IMR-90 (cell line): Measurements from ENCODE around the gene GLIS1. TPM values are rescaled to one million over a fixed set of nuclear protein-coding genes. Genes with fewer than 3 reads are reported as not detected.

Experiments
- ATAC-seq: fragments of 200-7000 bp; cut with Tn5 transposase; 2 replicates; pipeline ENCODE4 v1.9.1; 2020; ENCODE audit warnings: low read depth, mild to moderate bottlenecking, moderate library complexity
- BruUV-seq: library from RNA; stranded (reverse); fragments of 400-500 nt; replicated peaks from 2 replicates; lab custom pipeline; 2021; lab: Mats Ljungman, UMichigan
- CTCF ChIA-PET: fragments of 300-600 bp; formaldehyde crosslinking; extraction: SDS; loops from one replicate; lab custom pipeline; 2021; ENCODE audit warnings: antibody characterized with exemption; lab: Yijun Ruan, JAX
- POLR2A ChIA-PET: fragments of 300-600 bp; sonication (Branson Sonifier 250); formaldehyde crosslinking; loops from one replicate; lab custom pipeline; 2022; ENCODE audit warnings: antibody characterized with exemption; ENCODE audit not compliant: unreplicated experiment; lab: Charles Lee
- DNase-seq: peaks from one replicate; pipeline ENCODE4 v3.0.0; 2013
- H2AFZ ChIP-seq: replicated peaks from 2 replicates; pipeline ENCODE3; 2013; ENCODE audit warnings: low read length, mild to moderate bottlenecking; ENCODE audit not compliant: poor library complexity
- H2AK5ac ChIP-seq: 2 replicates; pipeline ENCODE4 v1.6.1; 2013; ENCODE audit warnings: low read depth, low read length, inconsistent platforms
- H2AK9ac ChIP-seq: replicated peaks from 2 replicates; pipeline ENCODE3; 2013; ENCODE audit warnings: mild to moderate bottlenecking, low read depth, low read length, moderate library complexity; ENCODE audit not compliant: poor library complexity
- H2BK120ac ChIP-seq: 2 replicates; pipeline ENCODE4 v1.6.1; 2013; ENCODE audit warnings: low read depth, low read length, inconsistent platforms
- H2BK15ac ChIP-seq: 3 replicates; pipeline ENCODE4 v1.6.1; 2013; ENCODE audit warnings: low read depth, low read length, inconsistent platforms
- H2BK20ac ChIP-seq: 2 replicates; pipeline ENCODE4 v1.6.1; 2013; ENCODE audit warnings: low read depth, mild to moderate bottlenecking, inconsistent platforms, low read length, moderate library complexity
- H2BK5ac ChIP-seq: 2 replicates; pipeline ENCODE4 v1.6.1; 2013; ENCODE audit warnings: mild to moderate bottlenecking, low read depth, low read length, inconsistent platforms; ENCODE audit not compliant: poor library complexity, severe bottlenecking
- H3K14ac ChIP-seq: replicated peaks from 2 replicates; pipeline ENCODE4 v1.6.1; 2013; ENCODE audit warnings: low read depth, low read length, inconsistent platforms
- H3K18ac ChIP-seq: 2 replicates; pipeline ENCODE4 v1.6.1; 2013; ENCODE audit warnings: low read depth, low read length, control low read depth
- H3K23ac ChIP-seq: 2 replicates; pipeline ENCODE4 v1.6.1; 2013; ENCODE audit warnings: low read depth, low read length, inconsistent platforms
- H3K27ac ChIP-seq: 2 replicates; pipeline ENCODE4 v1.5.1; 2013; ENCODE audit warnings: mild to moderate bottlenecking, control low read depth, low read length; ENCODE audit not compliant: insufficient read depth
- H3K27me3 ChIP-seq: 2 replicates; pipeline ENCODE4 v1.6.1; 2013; ENCODE audit warnings: low read length; ENCODE audit not compliant: control insufficient read depth, insufficient read depth
- H3K36me3 ChIP-seq: 2 replicates; pipeline ENCODE4 v1.6.1; 2013; ENCODE audit warnings: low read length, mixed read lengths; ENCODE audit not compliant: control insufficient read depth, insufficient read depth
- H3K4ac ChIP-seq: 2 replicates; pipeline ENCODE4 v1.6.1; 2013; ENCODE audit warnings: low read depth, low read length, inconsistent platforms
- H3K4me1 ChIP-seq: 2 replicates; pipeline ENCODE4 v1.6.1; 2013; ENCODE audit warnings: low read length, mixed read lengths; ENCODE audit not compliant: control insufficient read depth, insufficient read depth
- H3K4me2 ChIP-seq: 2 replicates; pipeline ENCODE4 v1.6.1; 2013; ENCODE audit warnings: low read depth, mild to moderate bottlenecking, control low read depth, low read length, moderate library complexity
- H3K4me3 ChIP-seq: 2 replicates; pipeline ENCODE4 v1.5.1; 2013; ENCODE audit warnings: low read depth, mild to moderate bottlenecking, control low read depth, low read length, moderate library complexity; ENCODE audit not compliant: insufficient read depth
- H3K56ac ChIP-seq: 2 replicates; pipeline ENCODE4 v1.6.1; 2013; ENCODE audit warnings: low read length, inconsistent platforms; ENCODE audit not compliant: insufficient read depth; ENCODE audit errors: extremely low read depth
- H3K79me1 ChIP-seq, 2 experiments: 2 replicates each; pipeline ENCODE4 v1.6.1; 2013; ENCODE audit warnings: low read length in 2 of 2, inconsistent platforms in 1 of 2, low read depth in 1 of 2
- H3K9ac ChIP-seq: 2 replicates; pipeline ENCODE4 v1.6.1; 2013; ENCODE audit warnings: low read depth, low read length, control low read depth
- H3K9me1 ChIP-seq: 2 replicates; pipeline ENCODE4 v1.6.1; 2013; ENCODE audit warnings: low read length, inconsistent platforms; ENCODE audit not compliant: insufficient read depth
- H3K9me3 ChIP-seq: 2 replicates; pipeline ENCODE4 v1.6.1; 2013; ENCODE audit warnings: low read length; ENCODE audit not compliant: control insufficient read depth, insufficient read depth
- H4K20me1 ChIP-seq: 2 replicates; pipeline ENCODE4 v1.6.1; 2013; ENCODE audit warnings: low read length, inconsistent platforms; ENCODE audit not compliant: insufficient read depth
- H4K5ac ChIP-seq: 2 replicates; pipeline ENCODE4 v1.6.1; 2013; ENCODE audit warnings: mild to moderate bottlenecking, low read depth, low read length, control low read depth
- H4K8ac ChIP-seq, 2 experiments: 2 replicates each; pipeline ENCODE4 v1.6.1; 2013; ENCODE audit warnings: low read depth in 2 of 2, low read length in 2 of 2, control low read depth in 1 of 2, inconsistent platforms in 1 of 2
- H4K91ac ChIP-seq: 2 replicates; pipeline ENCODE4 v1.6.1; 2013; ENCODE audit warnings: low read depth, low read length, inconsistent platforms; ENCODE audit not compliant: insufficient read depth
- BHLHE40 ChIP-seq: fragments of 150-350 bp; IDR thresholded peaks from 2 replicates; pipeline ENCODE4 v1.6.1; 2016; ENCODE audit warnings: mild to moderate bottlenecking, low read depth, low read length
- CEBPB ChIP-seq: IDR thresholded peaks from 2 replicates; pipeline ENCODE4 v1.6.1; 2012; ENCODE audit warnings: low read depth, low read length, improper control_type of control experiment
- ELK1 ChIP-seq: fragments of 150-350 bp; IDR thresholded peaks from 2 replicates; pipeline ENCODE4 v1.6.1; 2016; ENCODE audit warnings: low read depth, mild to moderate bottlenecking, low read length, moderate library complexity, borderline replicate concordance
- FOS ChIP-seq: fragments of 150-350 bp; IDR thresholded peaks from 2 replicates; pipeline ENCODE4 v1.6.1; 2016; ENCODE audit warnings: low read depth, low read length
- MAZ ChIP-seq: IDR thresholded peaks from 2 replicates; pipeline ENCODE4 v1.6.1; 2012; ENCODE audit warnings: low read depth, mild to moderate bottlenecking, low read length, improper control_type of control experiment, moderate library complexity, borderline replicate concordance
- RAD21 ChIP-seq: IDR thresholded peaks from 2 replicates; pipeline ENCODE4 v1.6.1; 2012; ENCODE audit warnings: low read length, improper control_type of control experiment
- SMC3 ChIP-seq: fragments of 150-350 bp; IDR thresholded peaks from 2 replicates; pipeline ENCODE4 v1.6.1; 2016; ENCODE audit warnings: low read depth, mild to moderate bottlenecking, antibody characterized with exemption, low read length, moderate library complexity
- USF2 ChIP-seq: fragments of 150-350 bp; IDR thresholded peaks from 2 replicates; pipeline ENCODE4 v1.6.1; 2017; ENCODE audit warnings: mild to moderate bottlenecking, antibody characterized with exemption, low read length, low read depth
- WGBS, 2 experiments: methylation state at CpG; one replicate each; pipeline versions ENCODE4 v1.1.5 to v1.1.7; 2013; ENCODE audit warnings: missing lambda C conversion rate in 2 of 2; ENCODE audit not compliant: insufficient read length in 1 of 2; ENCODE audit errors: extremely low coverage in 2 of 2; 5-methylcytosine and 5-hydroxymethylcytosine counted together
- dilution Hi-C: fragments of 300-500 bp; cut with HindIII; formaldehyde crosslinking; loops from one replicate; pipeline ENCODE4 v1.14.3; 2018; ENCODE audit warnings: low sequenced_read_pairs; ENCODE audit not compliant: unreplicated experiment
- in situ Hi-C: fragments of 300-500 bp; cut with MboI; formaldehyde crosslinking; loops from 3 replicates; pipeline ENCODE4 v1.14.3; 2019; ENCODE audit warnings: low sequenced_read_pairs, inconsistent platforms, mixed read lengths
- intact Hi-C: fragments of 100-400 bp; cut with micrococcal nuclease; formaldehyde crosslinking; loops from 2 replicates; pipeline ENCODE4 v1.10.0; 2022
- polyA plus RNA-seq, 3 experiments: library from polyadenylated mRNA; depleted of rRNA; stranded (reverse); fragments of >200 nt; gene quantifications; 2 replicates each; pipeline ENCODE4 v1.2.3, GENCODE V29; 2012; ENCODE audit warnings: low replicate concordance in 1 of 3
- total RNA-seq: library from RNA; depleted of rRNA; stranded (reverse); fragments of >200 nt; gene quantifications from 2 replicates; pipeline ENCODE4 v1.2.3, GENCODE V29; 2012

Gene GLIS1
- total and polyA plus RNA-seq, 2 of the 4 experiments (the other 2 are of a cell fraction): 0.18 to 2.3 TPM

GRCh38 chr1:53698384-53698980 lies 40.5 kb downstream of the GLIS1 start:
- no peak overlapping the region for H2AK9ac ChIP-seq
- no peak overlapping the region for H3K4ac ChIP-seq
- H2AFZ ChIP-seq: no peak overlapping the region
- no peaks in the 10 kb centered on the region for H3K36me3 ChIP-seq
- in situ Hi-C loops (no loop called here), dilution Hi-C loops (no loop called here), intact Hi-C loops (no loop called here)
- H3K9me3 ChIP-seq: no peaks in the 10 kb centered on the region
- no peak for ATAC-seq
- no peak overlapping the region for H4K91ac ChIP-seq
- H2AK5ac ChIP-seq: no peak overlapping the region
- peaks cover 2% of the 10 kb centered on the region; the same call in 1 of the 2 replicates for H3K4me1 ChIP-seq
- H2BK5ac ChIP-seq: no peak overlapping the region
- no peaks in the 10 kb centered on the region for H3K27me3 ChIP-seq
- POLR2A ChIA-PET: no interaction called here
- no peaks in the 10 kb centered on the region for H3K9me1 ChIP-seq
- no peak overlapping the region for H3K4me2 ChIP-seq
- no peak overlapping the region for H3K23ac ChIP-seq
- H4K20me1 ChIP-seq: peaks cover 18% of the 10 kb centered on the region
- no peak overlapping the region for H3K27ac ChIP-seq
- H3K18ac ChIP-seq: no peak overlapping the region
- no peak overlapping the region for H2BK20ac ChIP-seq
- H4K5ac ChIP-seq: no peak overlapping the region
- DNase-seq: no peak
- no peak overlapping the region for H3K14ac ChIP-seq
- H3K4me3 ChIP-seq: no peak overlapping the region
- H4K8ac ChIP-seq: no peak overlapping the region
- H2BK15ac ChIP-seq: no peak overlapping the region
- CTCF ChIA-PET: no interaction called here
- H3K56ac ChIP-seq: no peak overlapping the region
- peaks cover 3 to 10% of the 10 kb centered on the region in 2 experiments; a peak in 2 of 4 replicates for H3K79me1 ChIP-seq
- no CpG with 5 or more reads among the region's 7 CpGs for WGBS, 2 experiments
- no peak overlapping the region for H3K9ac ChIP-seq
- BruUV-seq: no TSS peak
- TF ChIP-seq CEBPB (no peak), SMC3 (no peak), ELK1 (no peak), BHLHE40 (no peak), MAZ (no peak), USF2 (no peak), FOS (no peak), RAD21 (no peak)
- no peak overlapping the region for H2BK120ac ChIP-seq
